Gastroesophageal sphincter (tissue), 3 donors: ENCODE measurements around the gene NHEJ1.

Experiments used
- POLR2A ChIP-seq, 2 donors: fragments of 450-650 bp; IDR thresholded peaks; one replicate each; pipeline ENCODE4 v1.6.1; 2017; ENCODE audit warnings: antibody characterized with exemption in 2 of 2, mild to moderate bottlenecking in 2 of 2, moderate library complexity in 1 of 2
- POLR2AphosphoS5 ChIP-seq: sonication (generic); formaldehyde crosslinking; IDR thresholded peaks from one replicate; pipeline ENCODE4 v1.6.1; 2017; ENCODE audit warnings: antibody characterized with exemption
- TF ChIP-seq, protein P1 (sequence below), 4 experiments: fragments of 200-600 bp in 2 of 4; fragments of 450-650 bp in 2 of 4; sonication (generic) in 1 of 4; IDR thresholded peaks; one replicate each; pipeline ENCODE4 v1.5.1; 2017 to 2019; ENCODE audit warnings: antibody characterized with exemption in 4 of 4, mild to moderate bottlenecking in 2 of 4, moderate library complexity in 2 of 4

DNA sequence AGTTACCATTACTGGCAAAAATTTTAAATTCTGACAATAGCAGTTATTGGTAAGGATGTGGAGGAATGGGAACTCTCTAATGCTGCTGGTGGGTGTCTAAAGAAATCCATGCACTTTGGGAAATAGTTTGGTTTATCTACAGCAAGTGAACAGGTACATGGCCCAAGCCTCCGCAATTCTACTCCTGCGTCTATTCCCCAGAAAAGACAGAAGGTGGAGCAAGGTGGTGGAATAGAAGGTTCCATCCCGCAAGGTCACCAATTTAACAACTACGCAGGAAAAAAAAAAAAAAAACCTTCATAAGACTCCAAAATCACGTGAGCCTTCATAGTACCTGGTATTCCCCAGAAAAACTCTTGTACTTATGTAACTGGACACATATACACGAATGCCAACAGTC, 125.8 kb downstream of the NHEJ1 start:
- TF ChIP-seq, protein P1, sequence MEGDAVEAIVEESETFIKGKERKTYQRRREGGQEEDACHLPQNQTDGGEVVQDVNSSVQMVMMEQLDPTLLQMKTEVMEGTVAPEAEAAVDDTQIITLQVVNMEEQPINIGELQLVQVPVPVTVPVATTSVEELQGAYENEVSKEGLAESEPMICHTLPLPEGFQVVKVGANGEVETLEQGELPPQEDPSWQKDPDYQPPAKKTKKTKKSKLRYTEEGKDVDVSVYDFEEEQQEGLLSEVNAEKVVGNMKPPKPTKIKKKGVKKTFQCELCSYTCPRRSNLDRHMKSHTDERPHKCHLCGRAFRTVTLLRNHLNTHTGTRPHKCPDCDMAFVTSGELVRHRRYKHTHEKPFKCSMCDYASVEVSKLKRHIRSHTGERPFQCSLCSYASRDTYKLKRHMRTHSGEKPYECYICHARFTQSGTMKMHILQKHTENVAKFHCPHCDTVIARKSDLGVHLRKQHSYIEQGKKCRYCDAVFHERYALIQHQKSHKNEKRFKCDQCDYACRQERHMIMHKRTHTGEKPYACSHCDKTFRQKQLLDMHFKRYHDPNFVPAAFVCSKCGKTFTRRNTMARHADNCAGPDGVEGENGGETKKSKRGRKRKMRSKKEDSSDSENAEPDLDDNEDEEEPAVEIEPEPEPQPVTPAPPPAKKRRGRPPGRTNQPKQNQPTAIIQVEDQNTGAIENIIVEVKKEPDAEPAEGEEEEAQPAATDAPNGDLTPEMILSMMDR (IDR thresholded peaks at IDR 0.05): no peak
- no peak for TF ChIP-seq POLR2AphosphoS5
- TF ChIP-seq POLR2A (IDR thresholded peaks at IDR 0.05): no peak
